SK-N-SH treated with all-trans-retinoic acid at 6 μM for 48 hours (cell line): ENCODE data around the gene SLC38A3.

Experiments
- ATAC-seq: fragments of 200-7000 bp; cut with Tn5 transposase; 3 replicates; pipeline ENCODE4 v1.9.1; 2020; ENCODE audit warnings: mild to moderate bottlenecking, moderate library complexity
- ARNTL ChIP-seq: fragments of 450-650 bp; formaldehyde crosslinking; IDR thresholded peaks from 2 replicates; pipeline ENCODE4 v1.5.0; 2020; ENCODE audit warnings: low read depth, mild to moderate bottlenecking, moderate library complexity, borderline replicate concordance
- BACH2 ChIP-seq: fragments of 250-450 bp; sonication (Bioruptor Pico); IDR thresholded peaks from 2 replicates; pipeline ENCODE4 v1.9.0; 2021; ENCODE audit warnings: mild to moderate bottlenecking, borderline replicate concordance
- CREB5 ChIP-seq: fragments of 250-450 bp; sonication (Bioruptor Pico); IDR thresholded peaks from 2 replicates; pipeline ENCODE4 v1.5.1; 2020; ENCODE audit warnings: low read depth, mild to moderate bottlenecking, moderate library complexity
- CSDC2 ChIP-seq: fragments of 250-450 bp; sonication (Bioruptor Pico); IDR thresholded peaks from 2 replicates; pipeline ENCODE4 v1.5.0; 2020; ENCODE audit warnings: mild to moderate bottlenecking, moderate library complexity
- GLIS3 ChIP-seq: fragments of 250-450 bp; sonication (Bioruptor Pico); IDR thresholded peaks from 2 replicates; pipeline ENCODE4 v1.5.0; 2020; ENCODE audit warnings: mild to moderate bottlenecking, moderate library complexity
- ISL1 ChIP-seq: fragments of 250-450 bp; sonication (Bioruptor Pico); IDR thresholded peaks from 2 replicates; pipeline ENCODE4 v2.1.2; 2022; ENCODE audit warnings: mild to moderate bottlenecking, moderate library complexity
- OSR1 ChIP-seq: fragments of 250-450 bp; sonication (Bioruptor Pico); IDR thresholded peaks from 2 replicates; pipeline ENCODE4 v1.8.0; 2022; ENCODE audit warnings: moderate library complexity, mild to moderate bottlenecking, inconsistent platforms
- PPARA ChIP-seq: fragments of 250-450 bp; sonication (Bioruptor Pico); IDR thresholded peaks from 2 replicates; pipeline ENCODE4 v1.5.0; 2020; ENCODE audit warnings: mild to moderate bottlenecking, borderline replicate concordance
- RARB ChIP-seq: fragments of 250-450 bp; sonication (Bioruptor Pico); IDR thresholded peaks from 2 replicates; pipeline ENCODE4 v1.8.0; 2021; ENCODE audit warnings: mild to moderate bottlenecking, moderate library complexity
- SNAI2 ChIP-seq: fragments of 250-450 bp; sonication (Bioruptor Pico); IDR thresholded peaks from 2 replicates; pipeline ENCODE4 v1.5.0; 2020; ENCODE audit warnings: mild to moderate bottlenecking, moderate library complexity
- TCF4 ChIP-seq: fragments of 250-450 bp; sonication (Bioruptor Pico); IDR thresholded peaks from 2 replicates; pipeline ENCODE4 v1.8.0; 2021; ENCODE audit warnings: mild to moderate bottlenecking, moderate library complexity, borderline replicate concordance
- TOX ChIP-seq: fragments of 250-450 bp; sonication (Bioruptor Pico); IDR thresholded peaks from 2 replicates; pipeline ENCODE4 v1.8.0; 2021; ENCODE audit warnings: mild to moderate bottlenecking, moderate library complexity, borderline replicate concordance
- ZC3H10 ChIP-seq: fragments of 250-450 bp; sonication (Bioruptor Pico); IDR thresholded peaks from 2 replicates; pipeline ENCODE4 v1.5.1; 2021; ENCODE audit warnings: mild to moderate bottlenecking, moderate library complexity
- ZFP3 ChIP-seq: fragments of 250-450 bp; sonication (Bioruptor Pico); IDR thresholded peaks from 2 replicates; pipeline ENCODE4 v1.5.0; 2020; ENCODE audit warnings: mild to moderate bottlenecking, moderate library complexity
- ZFP30 ChIP-seq: fragments of 450-650 bp; formaldehyde crosslinking; IDR thresholded peaks from 2 replicates; pipeline ENCODE4 v1.5.0; 2022; ENCODE audit warnings: mild to moderate bottlenecking, moderate library complexity
- ZNF565 ChIP-seq: fragments of 450-650 bp; formaldehyde crosslinking; conservative IDR thresholded peaks from 2 replicates; pipeline ENCODE4 v1.5.0; 2020; ENCODE audit warnings: low read depth, mild to moderate bottlenecking, moderate library complexity
- ZNF70 ChIP-seq: fragments of 450-650 bp; formaldehyde crosslinking; IDR thresholded peaks from 2 replicates; pipeline ENCODE4 v1.5.0; 2020; ENCODE audit warnings: mild to moderate bottlenecking, moderate library complexity
- TF ChIP-seq, protein P1 (sequence below): fragments of 250-450 bp; sonication (Bioruptor Pico); IDR thresholded peaks from 2 replicates; pipeline ENCODE4 v1.5.1; 2021; ENCODE audit warnings: mild to moderate bottlenecking, moderate library complexity
- TF ChIP-seq, protein P2 (sequence below): fragments of 250-450 bp; sonication (Bioruptor Pico); IDR thresholded peaks from 2 replicates; pipeline ENCODE4 v1.8.0; 2020; ENCODE audit warnings: mild to moderate bottlenecking, moderate library complexity, borderline replicate concordance
- TF ChIP-seq, protein P3 (sequence below): fragments of 250-450 bp; sonication (Bioruptor Pico); IDR thresholded peaks from 2 replicates; pipeline ENCODE4 v1.5.0; 2020; ENCODE audit warnings: mild to moderate bottlenecking, moderate library complexity

SLC38A3 gene

GRCh38 chr3:50167841-50168209, 37.2 kb upstream of the SLC38A3 start:
- ATAC-seq, result no peak
- TF ChIP-seq OSR1 (CRISPR knock-in tag) (no peak), ZNF70 (CRISPR knock-in tag) (no peak), GLIS3 (CRISPR knock-in tag) (no peak), CSDC2 (CRISPR knock-in tag) (no peak), SNAI2 (CRISPR knock-in tag) (no peak), ARNTL (no peak), ZFP30 (CRISPR knock-in tag) (no peak), TCF4 (CRISPR knock-in tag) (no peak), ZFP3 (CRISPR knock-in tag) (no peak), RARB (CRISPR knock-in tag) (no peak), ISL1 (CRISPR knock-in tag) (no peak), ZC3H10 (CRISPR knock-in tag) (no peak), TOX (no peak), CREB5 (no peak), PPARA (CRISPR knock-in tag) (no peak)
- TF ChIP-seq, protein P1, sequence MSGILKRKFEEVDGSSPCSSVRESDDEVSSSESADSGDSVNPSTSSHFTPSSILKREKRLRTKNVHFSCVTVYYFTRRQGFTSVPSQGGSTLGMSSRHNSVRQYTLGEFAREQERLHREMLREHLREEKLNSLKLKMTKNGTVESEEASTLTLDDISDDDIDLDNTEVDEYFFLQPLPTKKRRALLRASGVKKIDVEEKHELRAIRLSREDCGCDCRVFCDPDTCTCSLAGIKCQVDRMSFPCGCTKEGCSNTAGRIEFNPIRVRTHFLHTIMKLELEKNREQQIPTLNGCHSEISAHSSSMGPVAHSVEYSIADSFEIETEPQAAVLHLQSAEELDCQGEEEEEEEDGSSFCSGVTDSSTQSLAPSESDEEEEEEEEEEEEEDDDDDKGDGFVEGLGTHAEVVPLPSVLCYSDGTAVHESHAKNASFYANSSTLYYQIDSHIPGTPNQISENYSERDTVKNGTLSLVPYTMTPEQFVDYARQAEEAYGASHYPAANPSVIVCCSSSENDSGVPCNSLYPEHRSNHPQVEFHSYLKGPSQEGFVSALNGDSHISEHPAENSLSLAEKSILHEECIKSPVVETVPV (CRISPR knock-in tag), result no peak
- TF ChIP-seq, protein P2, sequence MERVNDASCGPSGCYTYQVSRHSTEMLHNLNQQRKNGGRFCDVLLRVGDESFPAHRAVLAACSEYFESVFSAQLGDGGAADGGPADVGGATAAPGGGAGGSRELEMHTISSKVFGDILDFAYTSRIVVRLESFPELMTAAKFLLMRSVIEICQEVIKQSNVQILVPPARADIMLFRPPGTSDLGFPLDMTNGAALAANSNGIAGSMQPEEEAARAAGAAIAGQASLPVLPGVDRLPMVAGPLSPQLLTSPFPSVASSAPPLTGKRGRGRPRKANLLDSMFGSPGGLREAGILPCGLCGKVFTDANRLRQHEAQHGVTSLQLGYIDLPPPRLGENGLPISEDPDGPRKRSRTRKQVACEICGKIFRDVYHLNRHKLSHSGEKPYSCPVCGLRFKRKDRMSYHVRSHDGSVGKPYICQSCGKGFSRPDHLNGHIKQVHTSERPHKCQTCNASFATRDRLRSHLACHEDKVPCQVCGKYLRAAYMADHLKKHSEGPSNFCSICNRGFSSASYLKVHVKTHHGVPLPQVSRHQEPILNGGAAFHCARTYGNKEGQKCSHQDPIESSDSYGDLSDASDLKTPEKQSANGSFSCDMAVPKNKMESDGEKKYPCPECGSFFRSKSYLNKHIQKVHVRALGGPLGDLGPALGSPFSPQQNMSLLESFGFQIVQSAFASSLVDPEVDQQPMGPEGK (CRISPR knock-in tag), result no peak
- TF ChIP-seq, protein P3, sequence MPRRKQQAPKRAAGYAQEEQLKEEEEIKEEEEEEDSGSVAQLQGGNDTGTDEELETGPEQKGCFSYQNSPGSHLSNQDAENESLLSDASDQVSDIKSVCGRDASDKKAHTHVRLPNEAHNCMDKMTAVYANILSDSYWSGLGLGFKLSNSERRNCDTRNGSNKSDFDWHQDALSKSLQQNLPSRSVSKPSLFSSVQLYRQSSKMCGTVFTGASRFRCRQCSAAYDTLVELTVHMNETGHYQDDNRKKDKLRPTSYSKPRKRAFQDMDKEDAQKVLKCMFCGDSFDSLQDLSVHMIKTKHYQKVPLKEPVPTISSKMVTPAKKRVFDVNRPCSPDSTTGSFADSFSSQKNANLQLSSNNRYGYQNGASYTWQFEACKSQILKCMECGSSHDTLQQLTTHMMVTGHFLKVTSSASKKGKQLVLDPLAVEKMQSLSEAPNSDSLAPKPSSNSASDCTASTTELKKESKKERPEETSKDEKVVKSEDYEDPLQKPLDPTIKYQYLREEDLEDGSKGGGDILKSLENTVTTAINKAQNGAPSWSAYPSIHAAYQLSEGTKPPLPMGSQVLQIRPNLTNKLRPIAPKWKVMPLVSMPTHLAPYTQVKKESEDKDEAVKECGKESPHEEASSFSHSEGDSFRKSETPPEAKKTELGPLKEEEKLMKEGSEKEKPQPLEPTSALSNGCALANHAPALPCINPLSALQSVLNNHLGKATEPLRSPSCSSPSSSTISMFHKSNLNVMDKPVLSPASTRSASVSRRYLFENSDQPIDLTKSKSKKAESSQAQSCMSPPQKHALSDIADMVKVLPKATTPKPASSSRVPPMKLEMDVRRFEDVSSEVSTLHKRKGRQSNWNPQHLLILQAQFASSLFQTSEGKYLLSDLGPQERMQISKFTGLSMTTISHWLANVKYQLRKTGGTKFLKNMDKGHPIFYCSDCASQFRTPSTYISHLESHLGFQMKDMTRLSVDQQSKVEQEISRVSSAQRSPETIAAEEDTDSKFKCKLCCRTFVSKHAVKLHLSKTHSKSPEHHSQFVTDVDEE, result no peak
- TF ChIP-seq, all 23 proteins: peak for 0

DNA sequence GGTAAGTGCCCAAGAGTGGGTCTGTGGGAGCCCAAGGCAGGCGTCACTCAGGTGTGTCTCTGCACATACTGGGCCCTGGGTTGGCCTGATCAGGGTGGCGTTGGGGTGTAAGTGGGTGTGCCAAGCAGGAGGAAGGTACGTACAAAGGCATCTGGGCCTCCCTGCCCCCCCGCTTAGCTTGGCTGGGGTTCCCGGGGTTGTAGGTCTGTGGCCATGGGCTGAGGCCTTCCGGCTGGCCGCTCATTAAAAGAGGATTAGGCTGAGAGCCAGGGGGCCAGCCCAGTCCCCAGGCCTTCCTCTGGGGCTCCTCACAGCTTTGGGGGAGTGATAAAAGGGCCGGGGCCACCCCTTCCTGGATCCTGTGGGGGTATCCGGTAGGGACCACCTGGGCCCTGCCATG, 36.7 kb upstream of the SLC38A3 start:
- TF ChIP-seq, protein P1 (CRISPR knock-in tag), result no peak
- no peak for TF ChIP-seq ZC3H10 (CRISPR knock-in tag)
- TF ChIP-seq OSR1 (CRISPR knock-in tag), result no peak
- no peak for TF ChIP-seq TCF4 (CRISPR knock-in tag)
- no peak for TF ChIP-seq CSDC2 (CRISPR knock-in tag)
- TF ChIP-seq PPARA (CRISPR knock-in tag), result no peak
- no peak for TF ChIP-seq ARNTL
- no peak for ATAC-seq

DNA sequence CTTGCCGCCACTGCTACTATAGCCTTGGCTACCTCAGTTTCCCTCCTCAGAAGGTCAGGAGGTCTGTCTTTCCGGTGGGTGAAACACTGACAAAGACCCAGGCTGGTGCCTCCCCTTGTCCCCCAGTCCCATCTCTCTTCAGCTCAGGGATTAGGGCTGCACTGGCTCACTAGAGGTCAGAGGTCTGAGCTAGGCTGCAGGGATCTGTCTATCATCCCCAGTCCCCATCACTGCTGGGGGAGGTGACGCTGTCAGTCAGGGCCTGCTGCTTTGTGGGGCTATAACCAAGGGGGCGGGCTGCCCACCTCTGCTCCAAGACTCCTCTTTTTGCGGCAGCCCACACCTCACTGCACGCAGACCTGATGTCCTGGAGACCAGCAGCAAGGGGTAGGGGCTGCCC, 36.3 kb upstream of the SLC38A3 start:
- ATAC-seq, result no peak
- no peak for TF ChIP-seq ZFP3 (CRISPR knock-in tag)
- no peak for TF ChIP-seq ZC3H10 (CRISPR knock-in tag)
- TF ChIP-seq PPARA (CRISPR knock-in tag), result no peak
- TF ChIP-seq GLIS3 (CRISPR knock-in tag), result no peak
- TF ChIP-seq OSR1 (CRISPR knock-in tag), result no peak
- TF ChIP-seq TOX, result no peak
- TF ChIP-seq ZFP30 (CRISPR knock-in tag), result no peak
- no peak for TF ChIP-seq BACH2 (CRISPR knock-in tag)
- TF ChIP-seq, protein P1 (CRISPR knock-in tag), result no peak
- no peak for TF ChIP-seq ZNF565 (CRISPR knock-in tag)
- no peak for TF ChIP-seq TCF4 (CRISPR knock-in tag)
